CD4-positive, CD25-positive, alpha-beta regulatory T cell (primary cell): ENCODE measurements around the gene FOXA3. TPM values are rescaled to one million over a fixed set of nuclear protein-coding genes. Genes with fewer than 3 reads are reported as not detected.
A peak's percentile ranks its signal among the peaks of the same experiment; 100 is the strongest.
"Not testable (repeated sequence)": the region's sequence is repeated elsewhere in the genome, so short reads cannot be mapped to it uniquely, and the experiment has no call there.

ENCODE experiments used
- ATAC-seq, 2 donors: fragments of 150-1000 bp; cut with Tn5 transposase; one replicate each; pipeline ENCODE4 v1.10.0; 2021; ENCODE audit warnings: low read depth in 2 of 2, moderate number of reproducible peaks in 2 of 2, moderate library complexity in 1 of 2
- DNase-seq, 3 donors: peaks; one replicate each; pipeline versions ENCODE4 v3.0.0 to v3.0.0-alpha.2; 2012 to 2022; ENCODE audit warnings: mixed read lengths in 1 of 3
- H3K27ac ChIP-seq: one replicate; pipeline ENCODE4 v1.7.0; 2013; ENCODE audit warnings: mild to moderate bottlenecking, low read length; ENCODE audit not compliant: insufficient read depth, poor library complexity, severe bottlenecking
- H3K27me3 ChIP-seq: one replicate; pipeline ENCODE4 v1.7.0; 2013; ENCODE audit warnings: low read length; ENCODE audit not compliant: control insufficient read depth, insufficient read depth
- H3K36me3 ChIP-seq: one replicate; pipeline ENCODE4 v1.7.0; 2013; ENCODE audit warnings: mild to moderate bottlenecking, low read length, moderate library complexity; ENCODE audit not compliant: control insufficient read depth, insufficient read depth
- H3K4me1 ChIP-seq: 2 replicates; pipeline ENCODE4 v1.7.0; 2013; ENCODE audit warnings: mild to moderate bottlenecking, low read length; ENCODE audit not compliant: insufficient read depth, control insufficient read depth, poor library complexity, severe bottlenecking
- H3K4me3 ChIP-seq: one replicate; pipeline ENCODE4 v1.7.0; 2013; ENCODE audit warnings: low read depth, mild to moderate bottlenecking, low read length, moderate library complexity
- H3K9me3 ChIP-seq, 2 experiments: 1 replicate in 1 of 2; 2 replicates in 1 of 2; pipeline ENCODE4 v1.7.0; 2013; ENCODE audit warnings: low read length in 2 of 2, mild to moderate bottlenecking in 1 of 2, moderate library complexity in 1 of 2; ENCODE audit not compliant: control insufficient read depth in 2 of 2
- H3K27ac Mint-ChIP-seq, 3 donors: one replicate each; pipeline ENCODE4 v1.8.0; 2020 to 2022; ENCODE audit warnings: mild to moderate bottlenecking in 3 of 3, mixed read lengths in 3 of 3, moderate library complexity in 2 of 3
- H3K27me3 Mint-ChIP-seq: one replicate; pipeline ENCODE4 v1.8.0; 2022; ENCODE audit warnings: mild to moderate bottlenecking, mixed read lengths
- H3K36me3 Mint-ChIP-seq: one replicate; pipeline ENCODE4 v1.8.0; 2020; ENCODE audit warnings: mixed read lengths
- H3K4me1 Mint-ChIP-seq, 4 donors: one replicate each; pipeline ENCODE4 v1.8.0; 2020 to 2022; ENCODE audit warnings: mixed read lengths in 4 of 4, mild to moderate bottlenecking in 1 of 4
- H3K4me3 Mint-ChIP-seq, 4 donors: one replicate each; pipeline ENCODE4 v1.8.0; 2020 to 2022; ENCODE audit warnings: mild to moderate bottlenecking in 4 of 4, mixed read lengths in 4 of 4, moderate library complexity in 3 of 4
- H3K9me3 Mint-ChIP-seq, 7 donors: one replicate each; pipeline ENCODE4 v1.8.0; 2020 to 2022; ENCODE audit warnings: mixed read lengths in 7 of 7, mild to moderate bottlenecking in 3 of 7, moderate library complexity in 2 of 7
- polyA plus RNA-seq, 4 donors: library from polyadenylated mRNA; unstranded; fragments of 300-500 nt; fragmentation: Illumina TruSeq; gene quantifications; one replicate each; pipeline ENCODE4 v1.2.3, GENCODE V29; 2021
- total RNA-seq: library from RNA; stranded (reverse); gene quantifications from one replicate; pipeline ENCODE4 v1.2.3, GENCODE V29; 2022

The FOXA3 gene
- total and polyA plus RNA-seq, 5 donors from 2014 or later, result not detected

GRCh38 chr19:45866400-45867176, 2.5 kb downstream of the FOXA3 start:
- ATAC-seq, result no peak
- Histone ChIP-seq H3K27ac (no peak overlapping the region), H3K4me3 (no peak overlapping the region), H3K4me1 (peaks cover 25% of the 10 kb centered on the region), H3K36me3 (no peaks in the 10 kb centered on the region), H3K9me3 (no peaks in the 10 kb centered on the region), H3K27me3 (no peaks in the 10 kb centered on the region)
- peaks cover 0 to 5% (median 0%) of the 10 kb centered on the region in 7 donors for H3K9me3 Mint-ChIP-seq
- peaks cover 34% of the 10 kb centered on the region for H3K27me3 Mint-ChIP-seq
- peak overlapping the region in 1 of 4 donors; percentile 20 for H3K4me3 Mint-ChIP-seq
- no peak overlapping the region for H3K27ac Mint-ChIP-seq
- no peak for DNase-seq
- peaks cover 0 to 26% (median 13%) of the 10 kb centered on the region in 4 donors for H3K4me1 Mint-ChIP-seq
- no peaks in the 10 kb centered on the region for H3K36me3 Mint-ChIP-seq

DNA sequence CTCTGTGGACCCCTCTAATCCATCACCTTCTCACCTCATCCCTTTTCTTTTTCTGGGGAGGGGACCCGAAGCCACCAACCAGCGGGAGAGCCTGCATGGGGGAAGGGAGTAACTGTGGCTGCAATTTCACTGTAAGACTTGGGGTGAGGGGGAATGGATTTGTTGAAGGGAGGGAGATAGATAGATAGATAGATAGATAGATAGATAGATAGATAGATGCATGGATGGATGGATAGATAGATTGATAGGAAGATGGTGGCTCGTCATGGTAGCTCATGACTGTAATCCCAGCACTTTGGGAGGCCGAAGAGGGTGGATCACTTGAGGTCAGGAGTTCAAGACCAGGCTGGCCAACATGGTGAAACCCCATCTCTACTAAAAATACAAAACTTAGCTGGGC, 3.1 kb downstream of the FOXA3 start:
- not testable (repeated sequence) for H3K9me3 ChIP-seq, H3K4me3 ChIP-seq, DNase-seq, H3K27me3 ChIP-seq, H3K36me3 Mint-ChIP-seq, H3K27ac ChIP-seq, H3K27ac Mint-ChIP-seq, H3K9me3 Mint-ChIP-seq, H3K36me3 ChIP-seq, ATAC-seq
- H3K4me3 Mint-ChIP-seq, result peak overlapping the region in 1 of 4 donors; percentile 20
- H3K4me1 Mint-ChIP-seq, result peaks cover 0 to 21% (median 8%) of the 10 kb centered on the region in 4 donors
- peaks cover 34% of the 10 kb centered on the region for H3K27me3 Mint-ChIP-seq
- H3K4me1 ChIP-seq, result peaks cover 20% of the 10 kb centered on the region

DNA sequence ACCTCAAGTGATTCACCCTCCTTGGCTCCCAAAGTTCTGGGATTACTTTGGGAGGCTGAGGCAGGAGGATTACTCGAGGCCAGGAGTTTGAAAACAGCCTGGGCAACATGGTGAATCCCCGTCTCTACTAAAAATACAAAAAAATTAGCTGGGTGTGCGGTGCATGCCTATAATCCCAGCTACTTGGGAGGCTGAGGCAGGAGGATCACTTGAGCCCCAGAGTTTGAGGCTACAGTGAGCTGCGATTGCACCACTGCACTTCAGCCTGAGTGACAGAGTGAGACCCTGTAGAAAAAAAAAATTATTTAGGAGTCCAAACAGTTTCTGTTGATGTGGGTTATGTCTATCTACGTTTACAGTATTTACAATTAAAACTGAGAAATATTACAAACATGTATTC, 6.7 kb downstream of the FOXA3 start:
- Histone ChIP-seq H3K27me3 (no peaks in the 10 kb centered on the region), H3K4me1 (no peaks in the 10 kb centered on the region), H3K9me3 (no peaks in the 10 kb centered on the region), H3K4me3 (no peak overlapping the region), H3K27ac (no peak overlapping the region), H3K36me3 (no peaks in the 10 kb centered on the region)
- Mint-ChIP-seq H3K4me3 (no peak overlapping the region), H3K27me3 (peaks cover 12% of the 10 kb centered on the region), H3K36me3 (no peaks in the 10 kb centered on the region), H3K27ac (no peak overlapping the region), H3K9me3 (no peaks in the 10 kb centered on the region), H3K4me1 (no peaks in the 10 kb centered on the region)
- DNase-seq, result no peak
- ATAC-seq, result no peak

GRCh38 chr19:45872095-45872919, 8.2 kb downstream of the FOXA3 start:
- Mint-ChIP-seq H3K27ac (no peak overlapping the region), H3K4me3 (no peak overlapping the region), H3K27me3 (peaks cover 12% of the 10 kb centered on the region), H3K4me1 (peaks cover 0 to 8% (median 5%) of the 10 kb centered on the region in 4 donors), H3K9me3 (no peaks in the 10 kb centered on the region), H3K36me3 (no peaks in the 10 kb centered on the region)
- peaks cover 12% of the 10 kb centered on the region for H3K4me1 ChIP-seq
- H3K27me3 ChIP-seq, result no peaks in the 10 kb centered on the region
- no peaks in the 10 kb centered on the region for H3K9me3 ChIP-seq
- DNase-seq, result no peak
- no peak overlapping the region for H3K27ac ChIP-seq
- H3K36me3 ChIP-seq, result no peaks in the 10 kb centered on the region
- ATAC-seq, result no peak
- H3K4me3 ChIP-seq, result no peak overlapping the region

DNA sequence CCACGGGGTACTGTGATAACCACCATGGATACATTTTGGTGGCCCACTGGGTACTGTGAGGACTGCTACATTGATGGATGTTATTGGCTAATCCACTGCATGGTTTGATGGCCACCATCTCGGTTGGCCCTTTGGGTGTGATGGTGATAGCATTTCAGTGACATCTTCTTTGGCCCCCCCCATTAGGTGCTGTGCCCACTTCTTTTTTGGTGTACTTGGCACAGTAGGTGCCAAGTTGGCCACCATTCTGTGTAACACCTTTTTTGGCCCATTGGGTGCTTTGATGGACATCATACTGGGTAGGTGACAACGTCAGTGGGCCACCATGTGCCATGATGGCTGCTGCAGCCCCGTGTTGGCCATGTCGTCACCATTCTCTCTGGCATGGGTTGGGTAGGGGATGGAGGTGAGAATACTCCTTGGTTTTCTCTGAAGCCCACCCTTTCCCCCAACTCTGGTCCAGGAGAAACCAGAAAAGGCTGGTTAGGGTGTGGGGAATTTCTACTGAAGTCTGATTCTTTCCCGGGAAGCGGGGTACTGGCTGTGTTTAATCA, 9.2 kb downstream of the FOXA3 start:
- H3K4me3 ChIP-seq, result no peak overlapping the region
- H3K9me3 Mint-ChIP-seq, result no peaks in the 10 kb centered on the region
- peaks cover 3% of the 10 kb centered on the region for H3K27me3 ChIP-seq
- H3K36me3 Mint-ChIP-seq, result no peaks in the 10 kb centered on the region
- H3K4me3 Mint-ChIP-seq, result peak overlapping the region in 1 of 4 donors; percentile 34
- ATAC-seq (no peak), DNase-seq (no peak)
- H3K27ac Mint-ChIP-seq, result no peak overlapping the region
- H3K36me3 ChIP-seq, result no peaks in the 10 kb centered on the region
- H3K9me3 ChIP-seq, result no peaks in the 10 kb centered on the region
- peaks cover 10% of the 10 kb centered on the region for H3K27me3 Mint-ChIP-seq
- H3K27ac ChIP-seq, result no peak overlapping the region
- peaks cover 12% of the 10 kb centered on the region for H3K4me1 ChIP-seq
- H3K4me1 Mint-ChIP-seq, result peaks cover 0 to 13% (median 5%) of the 10 kb centered on the region in 4 donors

GRCh38 chr19:45874620-45874966, 10.5 kb downstream of the FOXA3 start:
- H3K27ac ChIP-seq, result no peak overlapping the region
- ATAC-seq (no peak), DNase-seq (no peak)
- no peaks in the 10 kb centered on the region for H3K36me3 Mint-ChIP-seq
- H3K27ac Mint-ChIP-seq, result no peak overlapping the region
- peaks cover 10% of the 10 kb centered on the region for H3K27me3 Mint-ChIP-seq
- peak overlapping the region in 1 of 4 donors; percentile 53 for H3K4me3 Mint-ChIP-seq
- H3K36me3 ChIP-seq, result no peaks in the 10 kb centered on the region
- peaks cover 3% of the 10 kb centered on the region for H3K27me3 ChIP-seq
- H3K9me3 ChIP-seq, result no peaks in the 10 kb centered on the region
- no peaks in the 10 kb centered on the region for H3K9me3 Mint-ChIP-seq
- peaks cover 12% of the 10 kb centered on the region for H3K4me1 ChIP-seq
- no peak overlapping the region for H3K4me3 ChIP-seq
- peaks cover 0 to 16% (median 5%) of the 10 kb centered on the region in 4 donors for H3K4me1 Mint-ChIP-seq

- DNase-seq (peak in 1 of 3 donors; percentile 37), ATAC-seq (peak; percentile 41 to 56)
- H3K4me1 Mint-ChIP-seq, result peaks cover 0 to 16% (median 6%) of the 10 kb centered on the region in 4 donors
- peak overlapping the region in 2 of 3 donors; percentile 3 to 12 for H3K27ac Mint-ChIP-seq
- peaks cover 10% of the 10 kb centered on the region for H3K27me3 Mint-ChIP-seq
- H3K9me3 Mint-ChIP-seq, result no peaks in the 10 kb centered on the region
- H3K4me3 Mint-ChIP-seq, result peak overlapping the region; percentile 0 to 66 (median 28)
- Histone ChIP-seq H3K36me3 (no peaks in the 10 kb centered on the region), H3K27me3 (peaks cover 3% of the 10 kb centered on the region), H3K4me3 (no peak overlapping the region), H3K27ac (no peak overlapping the region), H3K4me1 (peaks cover 12% of the 10 kb centered on the region), H3K9me3 (no peaks in the 10 kb centered on the region)
- no peaks in the 10 kb centered on the region for H3K36me3 Mint-ChIP-seq
These were observed 12.0 kb downstream of the FOXA3 start for GRCh38 chr19:45876161-45876410.
